NOMO-1 treated with DMSO at 0.1 percent for 48 hours (cell line): ENCODE data around the gene PRDX5.
A peak's percentile ranks its signal among the peaks of the same experiment; 100 is the strongest.

Experiments used
- DNase-seq: peaks from one replicate; lab custom pipeline; 2025; ENCODE audit not compliant: unreplicated experiment; lab: John Stamatoyannopoulos, UW

Gene PRDX5

GRCh38 chr11:64317961-64318765 lies at the start of gene PRDX5:
PRDX5 (plus strand) TSS chr11:64318121; CDS start chr11:64318216, 95 bp downstream.
- DNase-seq: peak; percentile 98

GRCh38 chr11:64268893-64269539 lies 48.9 kb upstream of the PRDX5 start:
- DNase-seq: peak; percentile 34

GRCh38 chr11:64269540-64270220 lies 48.2 kb upstream of the PRDX5 start:
- DNase-seq: peak; percentile 99

- DNase-seq: no peak
Measured at GRCh38 chr11:64275031-64275800, 42.7 kb upstream of the PRDX5 start.

- no peak for DNase-seq
Measured at GRCh38 chr11:64275841-64276240, 42.1 kb upstream of the PRDX5 start.

GRCh38 chr11:64276653-64277431 lies 41.1 kb upstream of the PRDX5 start:
- DNase-seq: no peak

- DNase-seq: no peak
Measured at GRCh38 chr11:64278576-64279190, 39.2 kb upstream of the PRDX5 start.

GRCh38 chr11:64281957-64282770 lies 35.8 kb upstream of the PRDX5 start:
- no peak for DNase-seq

GRCh38 chr11:64283092-64283491 lies 34.8 kb upstream of the PRDX5 start:
- no peak for DNase-seq

GRCh38 chr11:64284048-64284961 lies 33.6 kb upstream of the PRDX5 start, which contains the start of gene BAD:
BAD (minus strand) TSS chr11:64284665; CDS start chr11:64284368, 297 bp downstream.
- peak; percentile 93 for DNase-seq

- DNase-seq: peak; percentile 63
Measured at GRCh38 chr11:64284962-64285884, 32.7 kb upstream of the PRDX5 start, which contains the start of gene GPR137. GPR137 (plus strand) TSS chr11:64285848; CDS start chr11:64286525, 677 bp downstream.

- no peak for DNase-seq
Measured at GRCh38 chr11:64285885-64286800, 31.8 kb upstream of the PRDX5 start.

- DNase-seq: no peak
Measured at GRCh38 chr11:64286801-64287159, 31.1 kb upstream of the PRDX5 start.

- no peak for DNase-seq
Measured at GRCh38 chr11:64287676-64288352, 30.1 kb upstream of the PRDX5 start.

GRCh38 chr11:64288353-64288750 lies 29.6 kb upstream of the PRDX5 start:
- no peak for DNase-seq
